BE2C (cell line): Measurements from ENCODE around the gene GDF7.

ENCODE experiments used
- DNase-seq: peaks from one replicate; pipeline ENCODE4 v3.0.0-alpha.2; 2020
- H3K27me3 ChIP-seq: fragments of 250-450 bp; sonication (Bioruptor Pico); 2 replicates; pipeline ENCODE4 v1.5.1; 2020; ENCODE audit warnings: mild to moderate bottlenecking
- H3K36me3 ChIP-seq: fragments of 250-450 bp; sonication (Bioruptor Pico); 2 replicates; pipeline ENCODE4 v1.5.1; 2020; ENCODE audit warnings: mild to moderate bottlenecking
- H3K4me1 ChIP-seq: fragments of 250-450 bp; sonication (Bioruptor Pico); 2 replicates; pipeline ENCODE4 v1.5.1; 2020
- H3K4me3 ChIP-seq: 2 replicates; pipeline ENCODE4 v1.5.1; 2011; ENCODE audit warnings: low read depth, low read length
- H3K9me3 ChIP-seq: fragments of 250-450 bp; sonication (Bioruptor Pico); 2 replicates; pipeline ENCODE4 v1.5.1; 2020
- CTCF ChIP-seq: IDR thresholded peaks from 2 replicates; pipeline ENCODE4 v1.5.1; 2012; ENCODE audit warnings: mild to moderate bottlenecking, low read depth, low read length

GDF7 gene

GRCh38 chr2:20623241-20623640 is 43.7 kb upstream of the GDF7 start:
- TF ChIP-seq CTCF = no peak
- Histone ChIP-seq H3K27me3 (no peaks in the 10 kb centered on the region), H3K4me1 (peaks cover 56% of the 10 kb centered on the region), H3K9me3 (no peaks in the 10 kb centered on the region), H3K4me3 (no peak overlapping the region), H3K36me3 (peaks cover 3% of the 10 kb centered on the region; the same call in 1 of the 2 replicates)
- DNase-seq = no peak

GRCh38 chr2:20623741-20624155 is 43.2 kb upstream of the GDF7 start:
- peaks cover 51% of the 10 kb centered on the region for H3K4me1 ChIP-seq
- H3K36me3 ChIP-seq = peaks cover 3% of the 10 kb centered on the region; the same call in 1 of the 2 replicates
- no peaks in the 10 kb centered on the region for H3K9me3 ChIP-seq
- H3K4me3 ChIP-seq = no peak overlapping the region
- no peak for TF ChIP-seq CTCF
- no peak for DNase-seq
- H3K27me3 ChIP-seq = no peaks in the 10 kb centered on the region

- Histone ChIP-seq H3K36me3 (peaks cover 3% of the 10 kb centered on the region; the same call in 1 of the 2 replicates), H3K4me1 (peaks cover 53% of the 10 kb centered on the region), H3K27me3 (no peaks in the 10 kb centered on the region), H3K9me3 (no peaks in the 10 kb centered on the region), H3K4me3 (no peak overlapping the region)
- TF ChIP-seq CTCF = no peak
- DNase-seq = peak; percentile 4
Observed at GRCh38 chr2:20624156-20624883, 42.6 kb upstream of the GDF7 start.

GRCh38 chr2:20624884-20625485 is 42.0 kb upstream of the GDF7 start:
- Histone ChIP-seq H3K9me3 (no peaks in the 10 kb centered on the region), H3K4me1 (peaks cover 57% of the 10 kb centered on the region)
- DNase-seq = peak; percentile 4

GRCh38 chr2:20625491-20626391 is 41.2 kb upstream of the GDF7 start:
- Histone ChIP-seq H3K4me1 (peaks cover 57% of the 10 kb centered on the region), H3K27me3 (no peaks in the 10 kb centered on the region), H3K9me3 (no peaks in the 10 kb centered on the region), H3K36me3 (peaks cover 3% of the 10 kb centered on the region; the same call in 1 of the 2 replicates), H3K4me3 (no peak overlapping the region)
- peak; percentile 33 for DNase-seq
- no peak for TF ChIP-seq CTCF

More at GRCh38 chr2:20624884-20625485, 42.0 kb upstream of the GDF7 start:
- Histone ChIP-seq H3K36me3 (peaks cover 3% of the 10 kb centered on the region; the same call in 1 of the 2 replicates), H3K27me3 (no peaks in the 10 kb centered on the region), H3K4me3 (no peak overlapping the region)
- no peak for TF ChIP-seq CTCF
